CD4-positive, alpha-beta T cell (primary cell): ENCODE measurements around the gene LAMA3. TPM values are rescaled to one million over a fixed set of nuclear protein-coding genes. Genes with fewer than 3 reads are reported as not detected.

Experiments
- ATAC-seq: fragments of 200-7000 bp; cut with Tn5 transposase; one replicate; pipeline ENCODE4 v1.10.0; 2022; ENCODE audit warnings: mild to moderate bottlenecking; ENCODE audit not compliant: poor library complexity
- CTCF ChIA-PET: fragments of 350-600 bp; sonication (Branson Sonifier 250); formaldehyde crosslinking; loops from one replicate; lab custom pipeline; 2021; ENCODE audit warnings: antibody characterized with exemption, inconsistent platforms; lab: Charles Lee
- POLR2A ChIA-PET: fragments of 350-600 bp; sonication (Branson Sonifier 250); formaldehyde crosslinking; loops from one replicate; lab custom pipeline; 2021; ENCODE audit warnings: antibody characterized with exemption, inconsistent platforms; lab: Charles Lee
- DNase-seq, 14 experiments: peaks; one replicate each; pipeline ENCODE4 v3.0.0-alpha.2; 2013 to 2020; ENCODE audit warnings: mixed read lengths in 2 of 14
- H3K27ac ChIP-seq, 2 donors: one replicate each; pipeline versions ENCODE4 v1.5.1 to v1.7.0; 2013; ENCODE audit warnings: low read length in 2 of 2, low read depth in 1 of 2, mild to moderate bottlenecking in 1 of 2
- H3K27me3 ChIP-seq, 2 experiments: 1 replicate in 1 of 2; 2 replicates in 1 of 2; pipeline versions ENCODE4 v1.6.1 to v1.7.0; 2013; ENCODE audit warnings: low read length in 2 of 2, control low read depth in 1 of 2, mild to moderate bottlenecking in 1 of 2, moderate library complexity in 1 of 2; ENCODE audit not compliant: insufficient read depth in 2 of 2, control insufficient read depth in 1 of 2
- H3K36me3 ChIP-seq: one replicate; pipeline ENCODE4 v1.6.1; 2013; ENCODE audit warnings: low read length, control low read depth; ENCODE audit not compliant: insufficient read depth
- H3K4me1 ChIP-seq: one replicate; pipeline ENCODE4 v1.6.1; 2013; ENCODE audit warnings: low read length, control low read depth; ENCODE audit not compliant: insufficient read depth
- H3K4me3 ChIP-seq: one replicate; pipeline ENCODE4 v1.5.1; 2013; ENCODE audit warnings: mild to moderate bottlenecking, low read length, moderate library complexity
- H3K9me3 ChIP-seq, 2 experiments: 1 replicate in 1 of 2; 2 replicates in 1 of 2; pipeline versions ENCODE4 v1.6.1 to v1.7.0; 2013; ENCODE audit warnings: low read length in 2 of 2, mild to moderate bottlenecking in 2 of 2, control low read depth in 1 of 2, moderate library complexity in 1 of 2; ENCODE audit not compliant: control insufficient read depth in 1 of 2, insufficient read depth in 1 of 2
- H3K27ac Mint-ChIP-seq: one replicate; pipeline ENCODE4 v1.8.0; 2020; ENCODE audit warnings: mixed read lengths
- H3K27me3 Mint-ChIP-seq: one replicate; pipeline ENCODE4 v1.8.0; 2021; ENCODE audit warnings: mixed read lengths
- H3K36me3 Mint-ChIP-seq: one replicate; pipeline ENCODE4 v1.8.0; 2021; ENCODE audit warnings: low read depth, mixed read lengths
- H3K4me1 Mint-ChIP-seq: one replicate; pipeline ENCODE4 v1.8.0; 2021; ENCODE audit warnings: low read depth, mixed read lengths
- H3K4me3 Mint-ChIP-seq: one replicate; pipeline ENCODE4 v1.8.0; 2020; ENCODE audit warnings: mild to moderate bottlenecking, mixed read lengths
- H3K9me3 Mint-ChIP-seq: one replicate; pipeline ENCODE4 v1.8.0; 2020; ENCODE audit warnings: mixed read lengths
- intact Hi-C, 2 experiments: fragments of 100-400 bp; cut with DNase I in 1 of 2; cut with micrococcal nuclease in 1 of 2; formaldehyde crosslinking; loops; one replicate each; pipeline versions ENCODE4 v1.15.1 to v1.9.0; 2023 to 2025; cut with DNase I, micrococcal nuclease
- total RNA-seq, 174 experiments: library from RNA in 2 of 174; stranded (reverse) in 2 of 174; gene quantifications; one replicate each; pipeline ENCODE4 v1.2.3 and lab custom pipeline; 2021 to 2026
- TF ChIP-seq, protein P1 (sequence below): fragments of 200-600 bp; IDR thresholded peaks from one replicate; pipeline ENCODE4 v1.8.0; 2022; ENCODE audit warnings: antibody characterized with exemption, mild to moderate bottlenecking

The LAMA3 gene
- total RNA-seq, 2 experiments from 2014 or later = 0.19 TPM; not detected in 1

DNA sequence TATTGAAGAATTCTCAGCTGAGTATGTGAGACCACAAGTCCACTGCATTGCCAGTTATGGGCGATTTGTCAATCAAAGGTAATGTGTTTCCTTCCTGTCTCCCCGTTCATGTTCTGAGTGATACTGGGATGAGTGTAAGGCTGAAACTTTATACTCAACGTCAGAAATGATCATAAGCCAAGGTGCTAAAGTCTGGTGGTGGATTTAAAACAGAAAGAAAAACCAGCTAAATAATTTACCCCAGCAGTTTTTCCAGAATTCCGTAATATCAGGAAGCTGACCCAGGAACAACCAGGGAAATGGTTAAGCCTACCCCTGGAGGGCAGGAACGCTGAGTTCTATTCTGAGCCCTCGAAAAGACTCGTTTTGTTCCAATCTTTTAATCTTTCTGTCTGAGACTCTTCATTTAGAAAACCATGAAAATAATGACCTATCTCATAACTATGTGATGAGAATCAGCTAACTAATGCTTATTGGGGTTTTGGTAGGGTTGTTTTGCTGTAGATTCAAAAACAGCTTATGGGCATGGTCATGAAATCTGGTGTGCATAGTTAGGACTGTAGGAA is 149.6 kb downstream of the LAMA3 start:
- Histone ChIP-seq H3K27me3 (no peaks in the 10 kb centered on the region), H3K4me1 (no peaks in the 10 kb centered on the region), H3K27ac (no peak overlapping the region), H3K4me3 (no peak overlapping the region), H3K9me3 (no peaks in the 10 kb centered on the region), H3K36me3 (no peaks in the 10 kb centered on the region)
- Mint-ChIP-seq H3K9me3 (no peaks in the 10 kb centered on the region), H3K27me3 (no peaks in the 10 kb centered on the region), H3K36me3 (no peaks in the 10 kb centered on the region), H3K4me3 (no peak overlapping the region), H3K4me1 (no peaks in the 10 kb centered on the region), H3K27ac (no peak overlapping the region)
- ATAC-seq (no peak), DNase-seq (no peak)
- ChIA-PET POLR2A (interaction anchor here (0.9 to 1.6 kb wide), 3 partner anchors 10 to 33 kb away, joined by 3 to 4 read pairs (median 4); no protein-coding TSS in a partner anchor), CTCF (interaction anchor here (1.5 kb wide), 1 partner anchor 21 kb away, joined by 3 read pairs; no protein-coding TSS in a partner anchor)
- intact Hi-C loops = no loop called here
- TF ChIP-seq, protein P1, sequence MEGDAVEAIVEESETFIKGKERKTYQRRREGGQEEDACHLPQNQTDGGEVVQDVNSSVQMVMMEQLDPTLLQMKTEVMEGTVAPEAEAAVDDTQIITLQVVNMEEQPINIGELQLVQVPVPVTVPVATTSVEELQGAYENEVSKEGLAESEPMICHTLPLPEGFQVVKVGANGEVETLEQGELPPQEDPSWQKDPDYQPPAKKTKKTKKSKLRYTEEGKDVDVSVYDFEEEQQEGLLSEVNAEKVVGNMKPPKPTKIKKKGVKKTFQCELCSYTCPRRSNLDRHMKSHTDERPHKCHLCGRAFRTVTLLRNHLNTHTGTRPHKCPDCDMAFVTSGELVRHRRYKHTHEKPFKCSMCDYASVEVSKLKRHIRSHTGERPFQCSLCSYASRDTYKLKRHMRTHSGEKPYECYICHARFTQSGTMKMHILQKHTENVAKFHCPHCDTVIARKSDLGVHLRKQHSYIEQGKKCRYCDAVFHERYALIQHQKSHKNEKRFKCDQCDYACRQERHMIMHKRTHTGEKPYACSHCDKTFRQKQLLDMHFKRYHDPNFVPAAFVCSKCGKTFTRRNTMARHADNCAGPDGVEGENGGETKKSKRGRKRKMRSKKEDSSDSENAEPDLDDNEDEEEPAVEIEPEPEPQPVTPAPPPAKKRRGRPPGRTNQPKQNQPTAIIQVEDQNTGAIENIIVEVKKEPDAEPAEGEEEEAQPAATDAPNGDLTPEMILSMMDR = no peak

DNA sequence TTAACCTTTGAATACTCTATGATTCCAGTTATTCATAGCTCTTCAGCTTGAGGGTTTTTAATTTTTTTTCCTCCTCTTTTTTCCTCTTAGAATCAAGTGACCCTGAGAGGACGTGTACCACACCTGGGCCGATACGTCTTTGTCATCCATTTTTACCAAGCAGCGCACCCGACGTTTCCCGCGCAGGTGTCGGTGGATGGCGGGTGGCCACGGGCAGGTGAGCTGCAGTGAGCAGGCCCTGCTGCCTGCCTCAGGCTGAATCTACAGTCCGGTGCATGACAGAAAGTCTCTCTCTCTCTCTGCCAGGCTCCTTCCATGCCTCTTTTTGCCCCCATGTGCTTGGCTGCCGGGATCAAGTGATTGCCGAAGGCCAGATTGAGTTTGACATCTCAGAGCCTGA is 153.1 kb downstream of the LAMA3 start:
- Mint-ChIP-seq H3K4me3 (no peak overlapping the region), H3K9me3 (no peaks in the 10 kb centered on the region), H3K4me1 (no peaks in the 10 kb centered on the region), H3K36me3 (no peaks in the 10 kb centered on the region), H3K27ac (no peak overlapping the region), H3K27me3 (no peaks in the 10 kb centered on the region)
- no peaks in the 10 kb centered on the region for H3K27me3 ChIP-seq
- TF ChIP-seq, protein P1 = no peak
- intact Hi-C loops = no loop called here
- H3K9me3 ChIP-seq = no peaks in the 10 kb centered on the region
- ChIA-PET POLR2A (interaction anchor here (0.6 kb wide), 1 partner anchor 310 kb away, joined by 3 read pairs; no protein-coding TSS in a partner anchor), CTCF (no interaction called here)
- H3K4me1 ChIP-seq = no peaks in the 10 kb centered on the region
- H3K27ac ChIP-seq = no peak overlapping the region
- no peak for DNase-seq
- H3K36me3 ChIP-seq = no peaks in the 10 kb centered on the region
- no peak overlapping the region for H3K4me3 ChIP-seq
- no peak for ATAC-seq

DNA sequence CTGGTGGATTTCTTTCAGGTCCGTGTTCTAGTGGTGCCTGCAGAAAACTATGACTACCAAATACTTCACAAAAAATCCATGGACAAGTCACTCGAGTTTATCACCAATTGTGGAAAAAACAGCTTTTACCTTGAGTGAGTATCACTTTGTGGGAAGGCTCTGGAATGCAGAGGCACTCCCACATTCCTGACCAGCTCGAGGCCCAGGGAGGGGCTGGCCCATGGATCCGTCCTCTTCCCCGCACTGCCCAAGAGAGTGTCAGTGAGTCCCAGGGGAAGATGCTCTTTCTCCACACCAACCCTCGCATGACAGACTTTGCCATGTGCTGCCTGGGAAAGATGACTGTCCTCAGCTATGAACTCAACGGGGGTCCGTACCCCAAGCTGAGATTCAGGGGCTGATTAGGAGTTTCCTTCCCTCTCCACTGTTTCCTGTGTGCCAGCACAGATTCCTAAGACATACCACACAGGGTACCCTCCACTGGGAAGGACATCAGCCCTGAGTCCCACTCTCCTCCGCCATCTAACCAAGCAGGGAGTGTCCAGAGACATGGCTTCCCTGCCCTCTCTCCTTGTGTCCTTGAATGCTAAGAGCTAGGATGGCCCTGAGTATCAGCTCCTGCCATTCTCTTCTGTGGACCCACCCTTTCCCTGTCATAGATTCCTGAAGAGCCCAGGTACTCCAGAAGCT is 155.9 kb downstream of the LAMA3 start:
- POLR2A ChIA-PET = no interaction called here
- H3K27ac Mint-ChIP-seq = no peak overlapping the region

More for the DNA sequence above, 155.9 kb downstream of the LAMA3 start:
- Mint-ChIP-seq H3K4me1 (no peaks in the 10 kb centered on the region), H3K9me3 (no peaks in the 10 kb centered on the region), H3K4me3 (no peak overlapping the region), H3K36me3 (no peaks in the 10 kb centered on the region), H3K27me3 (no peaks in the 10 kb centered on the region)
- no peak overlapping the region for H3K27ac ChIP-seq
- H3K4me3 ChIP-seq = no peak overlapping the region
- no peak for ATAC-seq
- H3K9me3 ChIP-seq = no peaks in the 10 kb centered on the region
- no peaks in the 10 kb centered on the region for H3K36me3 ChIP-seq
- CTCF ChIA-PET = interaction anchor here (0.6 kb wide), 1 partner anchor 189 kb away, joined by 3 read pairs; no protein-coding TSS in a partner anchor
- H3K27me3 ChIP-seq = no peaks in the 10 kb centered on the region
- intact Hi-C loops = no loop called here
- TF ChIP-seq, protein P1 = no peak
- no peaks in the 10 kb centered on the region for H3K4me1 ChIP-seq
- DNase-seq = no peak
